Endothelial cell of umbilical vein (primary cell): ENCODE data around the gene XYLT1. TPM values are rescaled to one million over a fixed set of nuclear protein-coding genes. Genes with fewer than 3 reads are reported as not detected.

Experiments
- BruUV-seq: library from RNA; stranded (reverse); fragments of 400-500 nt; replicated peaks from 2 replicates; lab custom pipeline; 2021; lab: Mats Ljungman, UMichigan
- CTCF ChIA-PET: fragments of 300-600, 350-600 bp; sonication (Branson Sonifier 250); formaldehyde crosslinking; loops from one replicate; lab custom pipeline; 2021; ENCODE audit warnings: antibody characterized with exemption, inconsistent platforms; lab: Charles Lee
- POLR2A ChIA-PET: fragments of 300-600, 350-600 bp; sonication (Branson Sonifier 250); formaldehyde crosslinking; loops from one replicate; lab custom pipeline; 2021; ENCODE audit warnings: antibody characterized with exemption, inconsistent platforms; lab: Charles Lee
- DNase-seq: peaks from one replicate; pipeline ENCODE4 v3.0.0-alpha.2; 2011; ENCODE audit warnings: low read depth, low spot score
- FAIRE-seq: peaks from 2 replicates; lab custom pipeline; 2011; peaks lifted over from hg19 to GRCh38; lab: Jason Lieb, UNC
- H2AFZ ChIP-seq: 2 replicates; pipeline ENCODE4 v1.6.0; 2012; ENCODE audit warnings: low read depth, low read length, control low read depth, inconsistent platforms
- H3K27ac ChIP-seq: 2 replicates; pipeline ENCODE4 v1.5.1; 2011; ENCODE audit warnings: low read depth, mild to moderate bottlenecking, control low read depth, low read length, moderate library complexity; ENCODE audit not compliant: insufficient read depth
- H3K27me3 ChIP-seq, 2 experiments: 2 replicates each; pipeline versions ENCODE4 v1.6.0 to v1.6.1; 2011; ENCODE audit warnings: low read length in 2 of 2, mixed read lengths in 1 of 2; ENCODE audit not compliant: control insufficient read depth in 2 of 2, insufficient read depth in 2 of 2
- H3K36me3 ChIP-seq, 2 experiments: 2 replicates in 1 of 2; 3 replicates in 1 of 2; pipeline ENCODE4 v1.5.1; 2011; ENCODE audit warnings: low read length in 2 of 2, mild to moderate bottlenecking in 1 of 2, moderate library complexity in 1 of 2; ENCODE audit not compliant: control insufficient read depth in 2 of 2, insufficient read depth in 2 of 2; ENCODE audit errors: extremely low read depth in 1 of 2
- H3K4me1 ChIP-seq: 3 replicates; pipeline ENCODE4 v1.5.1; 2011; ENCODE audit warnings: mild to moderate bottlenecking, low read length; ENCODE audit not compliant: control insufficient read depth, insufficient read depth; ENCODE audit errors: extremely low read depth
- H3K4me2 ChIP-seq: 2 replicates; pipeline ENCODE4 v1.6.1; 2011; ENCODE audit warnings: low read length, control low read depth, mixed read lengths; ENCODE audit not compliant: insufficient read depth
- H3K4me3 ChIP-seq, 3 experiments: fragments of 200-600 bp in 1 of 3; sonication (generic), shearing (Covaris generic) in 1 of 3; replicated peaks in 1 of 3; 2 replicates each; pipeline ENCODE4 v1.5.1; 2011 to 2016; ENCODE audit warnings: control low read depth in 3 of 3, low read length in 3 of 3, mild to moderate bottlenecking in 2 of 3, inconsistent platforms in 1 of 3, low read depth in 1 of 3, moderate library complexity in 1 of 3; ENCODE audit not compliant: insufficient read depth in 1 of 3
- H3K79me2 ChIP-seq: 2 replicates; pipeline ENCODE4 v1.6.0; 2012; ENCODE audit warnings: low read length, inconsistent platforms; ENCODE audit not compliant: control insufficient read depth, insufficient read depth
- H3K9ac ChIP-seq: replicated peaks from 2 replicates; pipeline ENCODE3; 2011; ENCODE audit warnings: low read length, control low read depth; ENCODE audit not compliant: insufficient read depth; ENCODE audit errors: extremely low read depth
- H3K9me1 ChIP-seq: replicated peaks from 3 replicates; pipeline ENCODE4 v1.6.0; 2011; ENCODE audit warnings: mild to moderate bottlenecking, low read length; ENCODE audit not compliant: control insufficient read depth, insufficient read depth; ENCODE audit errors: extremely low read depth
- H3K9me3 ChIP-seq: replicated peaks from 2 replicates; pipeline ENCODE4 v1.5.1; 2012; ENCODE audit warnings: low read length, inconsistent platforms; ENCODE audit not compliant: control insufficient read depth, insufficient read depth
- H4K20me1 ChIP-seq: replicated peaks from 2 replicates; pipeline ENCODE3; 2011; ENCODE audit warnings: mild to moderate bottlenecking, low read length; ENCODE audit not compliant: control insufficient read depth, insufficient read depth; ENCODE audit errors: extremely low read depth
- CTCF ChIP-seq, 2 donors: IDR thresholded peaks; 1 replicate in 1 of 2; 2 replicates in 1 of 2; pipeline ENCODE4 v1.5.1; 2011; ENCODE audit warnings: low read length in 2 of 2, mild to moderate bottlenecking in 2 of 2, moderate library complexity in 2 of 2, control low read depth in 1 of 2, inconsistent platforms in 1 of 2, low read depth in 1 of 2; ENCODE audit not compliant: insufficient read depth in 1 of 2; ENCODE audit errors: extremely low read depth in 1 of 2
- EZH2 ChIP-seq: IDR thresholded peaks from 2 replicates; pipeline ENCODE4 v1.6.1; 2012; ENCODE audit warnings: borderline replicate concordance, low read depth, mild to moderate bottlenecking, moderate library complexity, low read length, inconsistent platforms; ENCODE audit not compliant: severe bottlenecking
- FOS ChIP-seq: IDR thresholded peaks from 2 replicates; pipeline ENCODE4 v1.6.1; 2011; ENCODE audit warnings: mild to moderate bottlenecking, low read length, moderate library complexity, borderline replicate concordance; ENCODE audit not compliant: insufficient read depth
- GATA2 ChIP-seq: IDR thresholded peaks from 2 replicates; pipeline ENCODE4 v1.7.0; 2011; ENCODE audit warnings: low read depth, mild to moderate bottlenecking, moderate library complexity, mixed read lengths, low read length; ENCODE audit not compliant: insufficient read length, insufficient read depth
- JUN ChIP-seq: IDR thresholded peaks from 2 replicates; pipeline ENCODE4 v1.6.1; 2011; ENCODE audit warnings: borderline replicate concordance, low read depth; ENCODE audit not compliant: insufficient read length, insufficient read depth
- MAX ChIP-seq: IDR thresholded peaks from 2 replicates; pipeline ENCODE4 v1.6.1; 2011; ENCODE audit not compliant: insufficient read depth, insufficient read length
- MYC ChIP-seq: IDR thresholded peaks from one replicate; pipeline ENCODE4 v1.6.1; 2011; ENCODE audit warnings: mild to moderate bottlenecking, low read depth, low read length
- POLR2A ChIP-seq: IDR thresholded peaks from 2 replicates; pipeline ENCODE4 v1.6.1; 2012; ENCODE audit warnings: low read depth, mild to moderate bottlenecking, control low read depth, low read length
- POLR2AphosphoS5 ChIP-seq: IDR thresholded peaks from 2 replicates; pipeline ENCODE4 v1.6.1; 2012; ENCODE audit warnings: low read depth, mild to moderate bottlenecking, control low read depth, low read length, moderate library complexity; ENCODE audit not compliant: insufficient read depth
- dilution Hi-C: fragments of 300-500 bp; cut with MboI; formaldehyde crosslinking; loops from one replicate; pipeline ENCODE4 v1.15.0; 2019; ENCODE audit warnings: low sequenced_read_pairs; ENCODE audit not compliant: extremely low pct_ligation_motif_present
- intact Hi-C: fragments of 100-400 bp; cut with micrococcal nuclease; formaldehyde crosslinking; loops from one replicate; pipeline ENCODE4 v1.10.0; 2022
- polyA plus RNA-seq, 4 experiments: library from polyadenylated mRNA; depleted of rRNA in 3 of 4; stranded (reverse) in 3 of 4; unstranded in 1 of 4; fragments of >200 nt; gene quantifications; 2 replicates each; pipeline versions ENCODE4 v1.2.1 to v1.2.3, GENCODE V29; 2011 to 2012; ENCODE audit warnings: missing spikeins in 1 of 4
- total RNA-seq: library from RNA; stranded (reverse); gene quantifications from 2 replicates; pipeline ENCODE4 v1.2.3, GENCODE V29; 2021

XYLT1 gene
- total and polyA plus RNA-seq, 2 donors (not counting 3 experiments of a cell fraction or from before 2014, with no cell fraction given) = 0.63 to 2.9 TPM

GRCh38 chr16:17117906-17118577 is 352.7 kb downstream of the XYLT1 start:
- Histone ChIP-seq H3K27ac (no peak overlapping the region), H3K9me1 (no peaks in the 10 kb centered on the region), H4K20me1 (no peaks in the 10 kb centered on the region), H3K4me1 (no peaks in the 10 kb centered on the region), H3K36me3 (no peaks in the 10 kb centered on the region), H3K9ac (no peak overlapping the region), H3K9me3 (peaks cover 6% of the 10 kb centered on the region), H3K27me3 (no peaks in the 10 kb centered on the region), H3K4me2 (no peak overlapping the region), H2AFZ (no peak overlapping the region), H3K79me2 (no peaks in the 10 kb centered on the region), H3K4me3 (no peak overlapping the region)
- FAIRE-seq (no peak), DNase-seq (no peak)
- no TSS peak for BruUV-seq
- TF ChIP-seq JUN = no peak
- TF ChIP-seq FOS = no peak
- no peak for TF ChIP-seq POLR2A
- TF ChIP-seq MYC = no peak
- TF ChIP-seq GATA2 = no peak
- no peak for TF ChIP-seq POLR2AphosphoS5
- no peak for TF ChIP-seq CTCF (IDR thresholded peaks at IDR 0.05; ENCODE audit: extremely low read depth in 1 of 2, insufficient read depth in 1 of 2, low read depth in 1 of 2, low read length in 2 of 2)
- TF ChIP-seq MAX = no peak
- TF ChIP-seq EZH2 = no peak
- intact Hi-C loops (no loop called here), dilution Hi-C loops (no loop called here)
- ChIA-PET POLR2A (no interaction called here), CTCF (no interaction called here)
